ENCODE data around the gene ADCK2.
"Not testable (repeated sequence)": the region's sequence is repeated elsewhere in the genome, so short reads cannot be mapped to it uniquely, and the experiment has no call there.

The ADCK2 gene

DNA sequence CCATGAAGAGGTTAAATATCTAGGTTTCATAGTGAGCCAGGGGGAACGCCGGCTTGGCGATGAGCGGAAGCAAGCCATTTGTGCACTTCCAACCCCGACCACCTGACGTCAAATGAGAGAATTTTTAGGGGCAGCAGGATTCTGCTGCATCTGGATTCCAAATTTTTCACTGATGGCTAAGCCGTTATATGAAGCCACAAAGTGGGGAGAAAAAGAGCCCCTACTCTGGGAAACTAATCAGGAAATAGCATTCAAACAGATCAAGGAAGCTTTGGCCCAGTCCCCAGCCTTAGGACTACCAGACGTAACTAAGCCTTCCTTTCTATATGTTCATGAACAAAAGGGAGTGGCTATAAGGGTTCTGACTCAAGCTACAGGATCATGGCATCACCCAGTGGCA, 12.9 kb upstream of the ADCK2 start (continued):
- TF ChIP-seq, protein P1, sequence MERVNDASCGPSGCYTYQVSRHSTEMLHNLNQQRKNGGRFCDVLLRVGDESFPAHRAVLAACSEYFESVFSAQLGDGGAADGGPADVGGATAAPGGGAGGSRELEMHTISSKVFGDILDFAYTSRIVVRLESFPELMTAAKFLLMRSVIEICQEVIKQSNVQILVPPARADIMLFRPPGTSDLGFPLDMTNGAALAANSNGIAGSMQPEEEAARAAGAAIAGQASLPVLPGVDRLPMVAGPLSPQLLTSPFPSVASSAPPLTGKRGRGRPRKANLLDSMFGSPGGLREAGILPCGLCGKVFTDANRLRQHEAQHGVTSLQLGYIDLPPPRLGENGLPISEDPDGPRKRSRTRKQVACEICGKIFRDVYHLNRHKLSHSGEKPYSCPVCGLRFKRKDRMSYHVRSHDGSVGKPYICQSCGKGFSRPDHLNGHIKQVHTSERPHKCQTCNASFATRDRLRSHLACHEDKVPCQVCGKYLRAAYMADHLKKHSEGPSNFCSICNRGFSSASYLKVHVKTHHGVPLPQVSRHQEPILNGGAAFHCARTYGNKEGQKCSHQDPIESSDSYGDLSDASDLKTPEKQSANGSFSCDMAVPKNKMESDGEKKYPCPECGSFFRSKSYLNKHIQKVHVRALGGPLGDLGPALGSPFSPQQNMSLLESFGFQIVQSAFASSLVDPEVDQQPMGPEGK (CRISPR knock-in tag; IDR thresholded peaks at IDR 0.05; ENCODE audit: borderline replicate concordance) = no peak
- TF ChIP-seq, protein P2, sequence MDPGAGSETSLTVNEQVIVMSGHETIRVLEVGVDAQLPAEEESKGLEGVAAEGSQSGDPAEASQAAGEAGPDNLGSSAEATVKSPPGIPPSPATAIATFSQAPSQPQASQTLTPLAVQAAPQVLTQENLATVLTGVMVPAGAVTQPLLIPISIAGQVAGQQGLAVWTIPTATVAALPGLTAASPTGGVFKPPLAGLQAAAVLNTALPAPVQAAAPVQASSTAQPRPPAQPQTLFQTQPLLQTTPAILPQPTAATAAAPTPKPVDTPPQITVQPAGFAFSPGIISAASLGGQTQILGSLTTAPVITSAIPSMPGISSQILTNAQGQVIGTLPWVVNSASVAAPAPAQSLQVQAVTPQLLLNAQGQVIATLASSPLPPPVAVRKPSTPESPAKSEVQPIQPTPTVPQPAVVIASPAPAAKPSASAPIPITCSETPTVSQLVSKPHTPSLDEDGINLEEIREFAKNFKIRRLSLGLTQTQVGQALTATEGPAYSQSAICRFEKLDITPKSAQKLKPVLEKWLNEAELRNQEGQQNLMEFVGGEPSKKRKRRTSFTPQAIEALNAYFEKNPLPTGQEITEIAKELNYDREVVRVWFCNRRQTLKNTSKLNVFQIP (CRISPR knock-in tag; IDR thresholded peaks at IDR 0.05; ENCODE audit: borderline replicate concordance, low read depth) = no peak
- TF ChIP-seq ZNF8 (CRISPR knock-in tag; IDR thresholded peaks at IDR 0.05) = no peak

DNA sequence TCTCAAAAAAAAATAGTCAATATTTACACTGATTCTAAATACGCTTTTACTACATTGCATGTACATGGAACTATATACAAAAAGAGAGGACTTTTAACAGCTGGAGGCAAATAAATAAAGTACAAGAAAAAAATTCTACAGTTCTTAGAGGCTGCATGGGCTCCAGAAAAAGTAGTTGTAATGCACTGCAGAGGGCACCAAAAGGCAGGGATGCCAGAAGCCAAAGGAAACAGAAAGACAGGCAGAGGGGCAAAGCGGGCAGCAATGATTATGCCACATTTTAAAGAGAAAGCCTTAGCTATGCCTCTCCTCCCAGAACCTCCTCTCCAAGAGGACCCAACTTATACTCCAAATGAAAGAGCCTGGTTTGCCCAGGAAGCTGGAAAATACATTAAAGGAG, 11.6 kb upstream of the ADCK2 start:
- peak; percentile 86 for ATAC-seq
- no peak for TF ChIP-seq BACH2 (CRISPR knock-in tag; IDR thresholded peaks at IDR 0.05; ENCODE audit: borderline replicate concordance)

DNA sequence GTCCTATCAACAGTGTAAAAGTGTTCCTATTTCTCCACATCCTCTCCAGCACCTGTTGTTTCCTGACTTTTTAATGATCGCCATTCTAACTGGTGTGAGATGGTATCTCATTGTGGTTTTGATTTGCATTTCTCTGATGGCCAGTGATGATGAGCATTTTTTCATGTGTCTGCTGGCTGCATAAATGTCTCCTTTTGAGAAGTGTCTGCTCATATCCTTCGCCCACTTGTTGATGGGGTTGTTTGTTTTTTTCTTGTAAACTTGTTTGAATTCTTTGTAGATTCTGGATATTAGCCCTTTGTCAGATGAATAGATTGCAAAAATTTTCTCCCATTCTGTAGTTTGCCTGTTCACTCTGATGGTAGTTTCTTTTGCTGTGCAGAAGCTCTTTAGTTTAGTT, 9.8 kb upstream of the ADCK2 start:
- not testable (repeated sequence) for ATAC-seq

DNA sequence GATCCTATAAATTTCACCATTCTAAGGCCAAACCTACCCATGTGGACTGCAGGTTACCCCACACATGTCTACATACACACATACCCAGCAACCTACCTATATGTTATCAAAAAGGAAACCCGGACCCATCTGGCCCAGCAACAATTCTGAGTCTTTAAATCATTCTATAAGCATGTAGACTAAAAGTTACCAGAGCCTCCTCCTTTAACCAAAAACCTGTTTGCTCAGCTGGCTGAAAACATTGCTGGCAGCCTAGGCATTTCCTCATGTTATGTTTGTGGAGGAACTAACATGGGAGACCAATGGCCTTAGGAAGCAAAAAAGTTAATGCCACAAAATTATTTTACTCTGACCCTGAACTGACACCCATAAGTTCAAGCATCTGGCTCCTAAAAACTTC, 5.3 kb upstream of the ADCK2 start:
- TF ChIP-seq GLIS3 (CRISPR knock-in tag; IDR thresholded peaks at IDR 0.05) (no peak), PPARA (CRISPR knock-in tag; IDR thresholded peaks at IDR 0.05; ENCODE audit: borderline replicate concordance) (no peak), OSR1 (CRISPR knock-in tag; IDR thresholded peaks at IDR 0.05) (no peak)
- TF ChIP-seq, protein P3, sequence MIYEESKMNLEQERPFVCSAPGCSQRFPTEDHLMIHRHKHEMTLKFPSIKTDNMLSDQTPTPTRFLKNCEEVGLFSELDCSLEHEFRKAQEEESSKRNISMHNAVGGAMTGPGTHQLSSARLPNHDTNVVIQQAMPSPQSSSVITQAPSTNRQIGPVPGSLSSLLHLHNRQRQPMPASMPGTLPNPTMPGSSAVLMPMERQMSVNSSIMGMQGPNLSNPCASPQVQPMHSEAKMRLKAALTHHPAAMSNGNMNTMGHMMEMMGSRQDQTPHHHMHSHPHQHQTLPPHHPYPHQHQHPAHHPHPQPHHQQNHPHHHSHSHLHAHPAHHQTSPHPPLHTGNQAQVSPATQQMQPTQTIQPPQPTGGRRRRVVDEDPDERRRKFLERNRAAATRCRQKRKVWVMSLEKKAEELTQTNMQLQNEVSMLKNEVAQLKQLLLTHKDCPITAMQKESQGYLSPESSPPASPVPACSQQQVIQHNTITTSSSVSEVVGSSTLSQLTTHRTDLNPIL (CRISPR knock-in tag; IDR thresholded peaks at IDR 0.05; ENCODE audit: low read depth) = no peak
- TF ChIP-seq, protein P1 (CRISPR knock-in tag; IDR thresholded peaks at IDR 0.05; ENCODE audit: borderline replicate concordance) = no peak
- no peak for ATAC-seq

DNA sequence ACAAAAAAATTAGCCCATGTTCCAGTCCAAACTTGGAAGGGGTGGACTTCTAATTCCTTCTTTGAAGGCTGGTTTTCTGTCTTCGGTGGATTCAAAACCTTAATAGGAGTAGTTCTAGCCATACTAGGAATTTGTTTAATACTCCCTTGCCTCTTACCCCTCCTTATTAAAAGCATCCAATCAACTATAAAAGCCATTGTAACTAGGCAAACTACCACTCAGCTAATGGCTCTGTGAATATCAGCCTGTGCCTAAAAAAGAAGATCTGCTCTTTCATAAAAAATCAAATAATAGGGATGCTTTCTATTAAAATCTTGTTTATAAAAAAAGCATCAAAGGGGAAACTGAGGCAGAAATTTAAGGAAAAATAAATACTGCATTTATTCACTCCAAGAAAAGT, 4.1 kb upstream of the ADCK2 start:
- no peak for ATAC-seq
- no peak for TF ChIP-seq ARNTL (CRISPR knock-in tag; IDR thresholded peaks at IDR 0.05; ENCODE audit: borderline replicate concordance, low read depth)
- TF ChIP-seq OSR1 (CRISPR knock-in tag; IDR thresholded peaks at IDR 0.05) = no peak
- no peak for TF ChIP-seq SNAI2 (CRISPR knock-in tag; IDR thresholded peaks at IDR 0.05)
- no peak for TF ChIP-seq ZFP30 (CRISPR knock-in tag; IDR thresholded peaks at IDR 0.05)
- no peak for TF ChIP-seq ZFP3 (CRISPR knock-in tag; IDR thresholded peaks at IDR 0.05)
- TF ChIP-seq, protein P1 (CRISPR knock-in tag; IDR thresholded peaks at IDR 0.05; ENCODE audit: borderline replicate concordance) = no peak
- no peak for TF ChIP-seq ZNF70 (CRISPR knock-in tag; IDR thresholded peaks at IDR 0.05)

DNA sequence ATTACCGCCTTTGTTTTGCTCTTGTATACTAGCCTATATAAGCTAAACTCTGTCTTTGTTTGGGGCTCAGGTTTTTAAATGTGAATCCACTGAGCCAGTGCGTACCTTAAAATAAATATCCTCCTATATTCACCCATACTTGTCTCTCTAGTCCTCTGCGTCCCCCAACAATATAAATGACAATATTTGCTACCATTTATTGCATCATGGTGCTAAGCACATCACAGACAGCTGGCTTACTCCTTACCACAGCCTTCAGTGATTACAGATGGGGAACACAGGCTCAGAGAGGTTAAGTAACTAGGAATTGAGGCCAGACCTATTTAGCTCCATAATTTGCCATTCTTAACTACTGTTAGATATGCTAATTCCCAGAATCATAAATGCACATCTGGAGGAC, 3.4 kb upstream of the ADCK2 start:
- TF ChIP-seq, protein P3 (CRISPR knock-in tag; IDR thresholded peaks at IDR 0.05; ENCODE audit: low read depth) = no peak
- TF ChIP-seq ZFP30 (CRISPR knock-in tag; IDR thresholded peaks at IDR 0.05) (no peak), CSDC2 (CRISPR knock-in tag; IDR thresholded peaks at IDR 0.05) (no peak), SNAI2 (CRISPR knock-in tag; IDR thresholded peaks at IDR 0.05) (no peak), BACH2 (CRISPR knock-in tag; IDR thresholded peaks at IDR 0.05; ENCODE audit: borderline replicate concordance) (no peak), ZNF8 (CRISPR knock-in tag; IDR thresholded peaks at IDR 0.05) (no peak), TOX (CRISPR knock-in tag; IDR thresholded peaks at IDR 0.05; ENCODE audit: borderline replicate concordance) (no peak), PPARA (CRISPR knock-in tag; IDR thresholded peaks at IDR 0.05; ENCODE audit: borderline replicate concordance) (no peak)
- ATAC-seq = no peak

DNA sequence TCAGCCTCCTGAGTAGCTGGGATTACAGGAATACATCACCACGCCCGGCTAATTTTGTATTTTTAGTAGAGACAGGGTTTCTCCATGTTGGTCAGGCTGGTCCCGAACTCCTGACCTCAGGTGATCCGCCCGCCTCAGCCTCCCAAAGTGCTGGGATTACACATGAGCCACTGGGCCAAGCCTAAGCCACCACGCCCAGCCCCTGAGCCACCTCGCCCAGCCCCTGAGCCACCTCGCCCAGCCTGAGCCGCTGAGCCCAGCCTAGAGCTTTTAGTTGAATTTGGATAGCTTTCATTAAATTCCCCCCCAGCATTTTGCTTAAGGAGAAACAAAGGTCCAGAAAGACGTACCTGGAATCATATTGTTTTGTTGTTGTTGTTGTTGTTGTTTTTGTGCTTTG, 2.9 kb upstream of the ADCK2 start:
- not testable (repeated sequence) for ATAC-seq
